GM19467 (cell line): ENCODE measurements around the gene CALD1.

Experiments
- ATAC-seq: cut with Tn5 transposase; IDR thresholded peaks from one replicate; pipeline ENCODE4 v1.9.1; 2021; ENCODE audit warnings: mild to moderate bottlenecking, moderate library complexity; ENCODE audit not compliant: unreplicated experiment

The CALD1 gene

GRCh38 chr7:134825666-134826065 is 46.2 kb downstream of the CALD1 start:
- ATAC-seq, result no peak

- ATAC-seq, result no peak
These were observed 46.7 kb downstream of the CALD1 start for GRCh38 chr7:134826105-134826504.

- ATAC-seq, result no peak
These were observed 48.0 kb downstream of the CALD1 start for GRCh38 chr7:134827436-134827835.

GRCh38 chr7:134827889-134828288 is 48.5 kb downstream of the CALD1 start:
- no peak for ATAC-seq

- ATAC-seq, result no peak
These were observed 48.9 kb downstream of the CALD1 start for GRCh38 chr7:134828361-134828760.

GRCh38 chr7:134829380-134829986 is 50.0 kb downstream of the CALD1 start:
- ATAC-seq, result no peak

GRCh38 chr7:134831862-134832261 is 52.4 kb downstream of the CALD1 start:
- no peak for ATAC-seq

GRCh38 chr7:134832367-134832766 is 52.9 kb downstream of the CALD1 start:
- no peak for ATAC-seq

GRCh38 chr7:134834689-134835462 is 55.4 kb downstream of the CALD1 start:
- ATAC-seq, result no peak

GRCh38 chr7:134835463-134835823 is 56.0 kb downstream of the CALD1 start:
- ATAC-seq, result no peak

GRCh38 chr7:134836447-134836846 is 57.0 kb downstream of the CALD1 start:
- no peak for ATAC-seq

- ATAC-seq, result no peak
These were observed 59.9 kb downstream of the CALD1 start for GRCh38 chr7:134839298-134839697.

GRCh38 chr7:134842062-134842461 is 62.6 kb downstream of the CALD1 start:
- no peak for ATAC-seq

GRCh38 chr7:134842886-134843430 is 63.5 kb downstream of the CALD1 start:
- no peak for ATAC-seq

GRCh38 chr7:134844200-134844599 is 64.8 kb downstream of the CALD1 start:
- no peak for ATAC-seq

- no peak for ATAC-seq
These were observed 66.0 kb downstream of the CALD1 start for GRCh38 chr7:134845461-134845860.

GRCh38 chr7:134847851-134848588 is 68.6 kb downstream of the CALD1 start:
- ATAC-seq, result no peak

GRCh38 chr7:134850066-134850465 is 70.6 kb downstream of the CALD1 start:
- ATAC-seq, result no peak

GRCh38 chr7:134851141-134851540 is 71.7 kb downstream of the CALD1 start:
- ATAC-seq, result no peak

GRCh38 chr7:134852625-134853024 is 73.2 kb downstream of the CALD1 start:
- ATAC-seq, result no peak

- ATAC-seq, result no peak
These were observed 75.4 kb downstream of the CALD1 start for GRCh38 chr7:134854816-134855215.

GRCh38 chr7:134855442-134855841 is 76.0 kb downstream of the CALD1 start:
- no peak for ATAC-seq
